Fibroblast of skin of scalp (primary cell): ENCODE data around the gene THSD7B.
A peak's percentile ranks its signal among the peaks of the same experiment; 100 is the strongest.

Experiments used
- DNase-seq: peaks from one replicate; pipeline ENCODE4 v3.0.0-alpha.2; 2013

THSD7B gene

GRCh38 chr2:137706786-137707613 is 941.7 kb downstream of the THSD7B start:
- DNase-seq, result peak; percentile 1

GRCh38 chr2:137708311-137708710 is 943.0 kb downstream of the THSD7B start:
- DNase-seq, result no peak

- DNase-seq, result no peak
Observed at GRCh38 chr2:137715731-137716191, 950.4 kb downstream of the THSD7B start.

GRCh38 chr2:137718786-137719185 is 953.4 kb downstream of the THSD7B start:
- no peak for DNase-seq

GRCh38 chr2:137721733-137722132 is 956.4 kb downstream of the THSD7B start:
- DNase-seq, result no peak

- no peak for DNase-seq
Observed at GRCh38 chr2:137724912-137725311, 959.6 kb downstream of the THSD7B start.
